Fibroblast of peridontal ligament (primary cell): ENCODE results near the gene HOXB8.

Experiments used
- DNase-seq: peaks from one replicate; pipeline ENCODE4 v3.0.0-alpha.2; 2010; ENCODE audit errors: extremely low read depth

HOXB8 gene

GRCh38 chr17:48624544-48625494 is 9.7 kb upstream of the HOXB8 start:
- no peak for DNase-seq

DNA sequence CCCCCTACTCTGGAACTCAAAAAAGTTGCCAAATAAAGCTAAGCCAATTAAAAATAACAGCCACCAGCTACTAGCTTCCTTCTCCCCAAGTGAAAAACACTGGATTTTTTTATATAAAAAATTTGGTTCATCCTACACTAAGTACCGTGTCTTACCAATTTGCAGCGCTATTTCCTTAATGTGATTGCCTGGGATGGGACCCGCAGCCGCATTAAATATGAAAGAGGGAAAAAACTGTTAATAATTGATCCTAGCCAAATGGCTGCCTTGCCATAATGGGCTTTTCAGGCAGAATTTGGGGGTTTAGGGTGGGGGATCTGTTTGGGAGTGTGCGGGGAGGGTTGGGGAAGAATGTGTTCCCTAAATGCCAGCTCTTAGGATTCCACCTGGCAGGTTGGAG is 9.0 kb upstream of the HOXB8 start:
- DNase-seq, result no peak

- no peak for DNase-seq
These were observed 8.5 kb upstream of the HOXB8 start for GRCh38 chr17:48623583-48623982.

DNA sequence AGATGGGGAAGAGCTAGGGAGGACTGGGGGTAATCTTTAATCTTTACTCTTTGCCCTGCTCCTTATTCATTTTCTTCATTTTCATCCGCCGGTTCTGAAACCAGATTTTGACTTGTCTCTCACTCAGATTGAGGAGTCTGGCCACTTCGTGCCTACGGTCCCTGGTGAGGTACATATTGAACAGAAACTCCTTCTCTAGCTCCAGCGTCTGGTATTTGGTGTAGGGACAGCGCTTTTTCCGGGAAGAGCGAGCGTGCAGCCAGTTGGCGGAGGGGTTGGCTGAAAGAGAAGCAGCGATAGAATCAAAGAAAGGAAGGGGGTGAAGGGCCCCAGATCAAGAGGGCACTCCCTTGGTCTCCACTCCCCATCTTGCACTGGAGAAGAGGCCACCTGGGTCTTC is 7.8 kb upstream of the HOXB8 start:
- DNase-seq, result no peak

DNA sequence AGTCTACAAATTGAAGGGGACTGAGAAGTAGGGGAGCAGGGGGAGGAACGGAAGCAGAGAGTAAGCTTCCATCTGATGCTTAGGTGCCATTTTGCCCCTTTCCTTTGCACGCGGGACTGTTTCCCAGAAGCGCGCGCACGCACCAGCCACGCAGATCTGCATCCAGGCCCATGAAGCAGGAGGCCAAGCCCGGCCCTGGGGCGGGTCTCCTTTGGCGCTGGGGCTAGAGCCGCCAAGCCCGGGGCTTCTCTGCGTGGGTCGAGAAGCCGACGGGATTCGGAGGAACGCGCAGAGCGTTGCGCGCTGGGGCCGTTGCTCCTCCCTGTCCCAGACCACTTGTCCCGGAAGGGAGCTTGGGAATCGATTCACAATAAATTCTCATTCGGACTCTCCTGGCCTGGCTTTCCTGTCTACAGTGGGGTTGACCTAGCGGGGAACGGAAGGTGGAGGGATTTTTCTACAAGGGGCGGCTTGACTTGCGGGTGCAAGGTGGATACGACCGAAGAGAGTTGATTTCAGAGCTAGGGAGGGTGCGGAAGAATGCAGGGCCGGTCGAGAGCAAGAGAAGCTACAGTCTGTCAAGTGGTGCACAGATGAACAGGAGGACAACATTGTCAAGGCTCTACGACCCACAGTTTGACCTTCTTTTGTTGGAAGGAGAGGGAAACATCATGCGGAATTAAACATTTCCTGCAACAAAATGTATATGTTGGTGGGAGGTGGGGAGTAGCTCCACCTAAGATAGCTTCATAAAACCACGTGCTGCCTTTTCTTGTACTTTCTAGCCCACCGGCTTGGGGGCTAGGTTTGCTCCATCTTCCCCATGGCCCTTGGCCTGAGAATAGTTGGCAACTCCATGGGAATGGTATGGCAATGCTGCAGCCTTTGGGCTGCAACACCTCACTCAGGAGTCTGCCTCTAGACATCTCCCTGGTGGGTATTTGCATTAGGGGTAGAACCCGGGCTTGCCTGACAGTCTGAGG is 6.6 kb upstream of the HOXB8 start:
- DNase-seq, result no peak

DNA sequence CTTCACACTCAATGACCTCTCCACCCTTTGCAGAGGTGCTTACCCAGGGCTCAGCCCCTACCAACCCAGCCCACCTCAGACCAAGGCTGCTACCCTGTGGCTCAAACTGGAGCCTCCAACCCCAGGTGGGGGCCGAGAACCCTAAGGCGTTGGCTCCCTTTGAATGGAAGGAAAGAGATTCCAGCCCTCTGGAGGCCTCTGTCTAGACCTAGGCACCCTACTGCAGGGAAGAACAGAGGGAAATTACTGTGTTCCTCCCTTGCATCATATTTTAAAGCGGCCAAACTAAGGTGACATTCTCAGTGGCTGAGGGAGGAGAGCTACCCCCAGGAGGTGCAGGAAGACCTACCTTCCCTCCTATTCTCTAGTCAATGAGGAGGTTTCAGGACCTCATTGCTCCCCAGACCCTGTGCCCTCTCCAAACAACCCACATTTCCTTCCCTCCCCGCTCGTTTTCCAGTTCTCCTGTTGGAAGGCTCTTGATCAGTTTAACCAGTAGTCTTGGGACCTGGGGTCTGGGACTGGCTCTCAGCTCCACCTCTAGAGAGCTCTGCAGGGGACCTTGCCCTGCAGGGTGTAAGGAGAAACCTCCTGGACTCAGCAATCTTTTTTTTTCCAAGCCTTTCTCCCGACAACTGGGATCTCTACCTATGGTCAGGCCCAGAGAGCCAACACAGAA is 5.5 kb upstream of the HOXB8 start:
- no peak for DNase-seq

DNA sequence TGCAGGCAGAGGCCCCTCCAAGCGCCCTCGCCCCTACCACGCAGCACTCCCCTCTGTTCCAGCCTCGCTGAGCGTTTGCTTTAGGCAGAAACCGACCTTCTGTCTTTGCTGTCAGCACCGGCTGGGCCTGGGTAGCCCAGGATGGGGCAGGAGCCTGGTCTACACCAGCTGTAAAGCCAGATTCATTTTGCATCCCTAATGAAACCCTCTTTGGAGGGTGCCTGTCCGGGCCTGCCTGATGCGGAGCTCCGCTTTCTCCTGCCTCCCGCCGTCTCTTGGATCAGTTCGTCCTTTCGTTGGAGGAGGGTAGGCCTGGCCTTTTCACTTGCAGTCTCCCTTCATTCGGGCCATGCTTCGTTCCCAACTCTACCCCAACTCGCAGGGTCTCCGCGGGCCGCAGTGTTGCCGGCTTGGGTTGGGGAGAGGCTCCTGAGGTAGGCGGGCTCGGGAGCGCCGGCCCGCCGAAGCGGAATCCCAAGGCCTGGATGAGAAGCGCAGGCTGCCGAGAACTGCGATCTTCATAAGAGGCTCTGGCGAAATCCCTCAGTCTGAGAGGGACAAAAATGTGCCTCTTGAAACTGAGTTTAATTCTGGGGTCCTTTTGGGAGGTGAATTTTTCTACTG is 4.8 kb upstream of the HOXB8 start:
- no peak for DNase-seq

DNA sequence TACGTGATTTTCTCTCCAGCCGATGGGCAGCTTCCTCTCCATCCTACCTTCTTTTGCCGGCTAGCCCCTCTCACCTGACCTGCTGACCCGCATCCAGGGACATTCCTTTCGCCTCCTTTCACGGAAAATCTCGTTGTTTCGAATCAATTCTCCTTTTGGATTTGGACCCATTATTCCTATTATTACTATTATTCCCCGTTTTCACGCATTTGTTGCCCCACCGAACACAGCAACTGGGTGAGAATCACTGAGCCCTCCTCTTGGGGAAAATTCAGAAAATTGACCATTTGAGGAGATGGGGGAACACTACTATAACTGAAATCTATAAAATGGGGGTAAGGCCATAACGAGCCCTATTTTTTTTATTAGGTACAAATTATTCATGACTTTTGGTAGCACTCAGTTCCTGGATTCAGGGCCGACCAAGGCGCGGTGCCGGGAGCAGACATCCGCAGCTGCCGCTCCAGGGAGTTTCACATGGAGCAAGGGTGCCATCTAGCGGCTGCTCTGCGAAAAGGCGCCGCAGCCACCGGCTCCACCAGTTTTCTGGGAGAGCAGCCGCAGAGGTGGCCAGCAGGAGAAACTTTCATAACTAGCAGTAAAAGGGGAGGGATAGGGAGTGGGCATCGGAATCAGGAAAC is 3.3 kb upstream of the HOXB8 start:
- DNase-seq, result peak; percentile 75

DNA sequence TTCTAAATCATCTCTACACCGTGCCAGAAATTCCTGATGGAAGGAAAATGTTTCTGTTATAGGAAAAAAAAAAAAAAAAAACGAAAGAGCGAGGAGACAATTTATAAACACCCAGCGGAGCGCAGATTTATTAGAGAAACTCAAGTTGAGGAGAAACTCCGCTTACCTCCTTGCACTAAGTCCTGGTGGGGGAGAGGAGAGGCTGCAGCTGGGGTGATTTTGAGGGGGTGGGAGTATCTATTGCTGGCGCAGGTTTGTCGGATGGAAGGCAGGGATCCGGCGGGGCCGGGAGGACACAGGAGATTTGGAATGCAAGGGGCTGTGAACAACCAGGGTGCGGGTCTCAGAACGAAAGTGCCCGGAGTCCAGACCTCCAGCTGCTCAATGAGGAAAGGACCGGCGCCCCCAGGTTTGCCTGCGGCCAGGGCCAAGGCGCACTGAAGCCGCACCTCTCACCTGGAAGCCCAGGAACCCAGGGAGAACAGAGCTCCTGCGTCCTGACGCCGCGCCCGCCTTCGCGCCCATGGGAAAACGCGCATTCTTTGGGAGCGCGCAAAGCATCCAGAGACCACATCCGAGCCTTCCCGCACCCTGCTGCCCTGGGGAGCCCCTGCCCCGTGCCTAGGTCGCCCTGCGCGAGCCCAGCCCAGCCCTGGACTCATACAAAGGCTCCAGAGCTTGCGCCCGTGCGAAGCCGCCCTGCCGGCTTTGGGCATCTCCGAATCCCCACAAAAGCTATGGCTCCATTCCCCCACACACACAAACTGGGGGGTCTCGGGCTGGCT is 2.6 kb upstream of the HOXB8 start:
- no peak for DNase-seq

- no peak for DNase-seq
These were observed 1.8 kb upstream of the HOXB8 start for GRCh38 chr17:48616717-48617470.

DNA sequence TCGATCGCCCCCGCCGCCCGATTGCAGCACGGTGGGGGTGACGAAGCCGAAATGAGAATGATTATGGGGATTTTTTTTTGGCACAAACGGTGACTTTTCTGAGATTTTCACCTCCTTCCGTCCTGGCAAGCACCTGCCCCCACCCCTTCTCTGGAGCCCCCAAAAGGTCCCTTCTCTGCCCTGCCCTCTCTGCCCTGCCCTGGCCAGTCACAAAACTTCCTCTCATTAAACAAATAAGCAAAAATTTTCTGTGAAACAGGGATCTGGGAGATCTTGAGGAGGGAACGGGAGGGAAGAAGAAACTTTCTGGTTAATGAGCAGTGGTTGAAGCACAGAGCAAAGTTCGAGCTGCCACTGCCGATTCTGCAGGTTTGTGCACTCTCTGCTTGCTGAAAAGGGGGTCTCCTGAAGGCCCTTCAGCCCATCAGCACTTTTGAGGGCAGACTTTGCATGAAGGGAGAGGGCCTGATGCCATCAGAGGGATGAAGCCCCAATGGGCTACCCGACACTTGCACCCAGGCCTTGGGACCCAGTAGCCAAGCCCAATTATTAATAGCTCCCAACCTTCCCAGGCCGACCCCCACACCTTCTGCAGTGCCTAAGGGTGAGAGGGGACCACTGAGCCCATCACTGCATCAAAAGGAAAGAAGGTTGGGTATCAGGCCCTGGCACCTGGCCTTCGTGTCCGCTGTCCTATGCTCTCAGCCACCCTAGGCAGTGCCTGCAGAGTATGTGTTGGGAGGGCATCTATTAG is 1.0 kb upstream of the HOXB8 start:
- DNase-seq, result no peak

GRCh38 chr17:48613862-48614694 is 1.0 kb downstream of the HOXB8 start:
- DNase-seq, result no peak

DNA sequence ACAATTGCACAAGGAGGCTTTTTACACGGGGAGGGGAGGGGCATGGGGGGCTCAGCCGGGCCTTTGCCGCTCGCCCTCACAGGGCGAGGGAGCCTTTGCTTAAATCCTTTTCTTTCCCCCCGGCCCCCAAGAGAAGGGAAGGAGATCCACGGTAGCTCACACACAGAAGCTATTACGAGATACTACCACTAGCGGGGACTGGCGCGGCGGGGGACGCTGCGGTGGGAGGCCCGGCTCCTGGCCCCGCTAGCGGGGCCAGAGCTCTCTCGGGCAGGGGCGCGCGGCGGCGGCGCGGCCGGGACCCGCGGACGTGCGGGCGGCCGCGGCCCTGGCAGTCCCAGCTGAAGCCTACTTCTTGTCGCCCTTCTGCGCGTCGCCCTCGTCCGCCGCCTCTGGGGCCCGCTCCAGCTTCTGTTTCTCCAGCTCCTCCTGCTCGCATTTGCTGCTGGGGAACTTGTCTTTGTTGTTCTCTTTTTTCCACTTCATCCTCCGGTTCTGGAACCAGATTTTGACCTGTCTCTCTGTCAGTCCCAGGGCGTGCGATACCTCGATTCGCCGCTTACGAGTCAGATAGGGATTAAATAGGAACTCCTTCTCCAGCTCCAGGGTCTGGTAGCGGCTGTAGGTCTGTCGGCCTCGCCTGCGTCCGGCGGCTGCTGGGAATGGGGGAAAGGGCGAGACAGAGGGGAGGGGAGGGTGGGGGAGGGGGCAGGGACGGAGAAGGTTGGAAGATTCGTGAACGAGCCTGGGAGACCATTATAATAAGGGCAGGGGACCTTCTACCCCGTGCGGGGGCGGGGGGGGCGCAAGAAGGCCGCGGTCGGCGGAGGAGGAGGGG is 2.0 kb downstream of the HOXB8 start:
- no peak for DNase-seq

DNA sequence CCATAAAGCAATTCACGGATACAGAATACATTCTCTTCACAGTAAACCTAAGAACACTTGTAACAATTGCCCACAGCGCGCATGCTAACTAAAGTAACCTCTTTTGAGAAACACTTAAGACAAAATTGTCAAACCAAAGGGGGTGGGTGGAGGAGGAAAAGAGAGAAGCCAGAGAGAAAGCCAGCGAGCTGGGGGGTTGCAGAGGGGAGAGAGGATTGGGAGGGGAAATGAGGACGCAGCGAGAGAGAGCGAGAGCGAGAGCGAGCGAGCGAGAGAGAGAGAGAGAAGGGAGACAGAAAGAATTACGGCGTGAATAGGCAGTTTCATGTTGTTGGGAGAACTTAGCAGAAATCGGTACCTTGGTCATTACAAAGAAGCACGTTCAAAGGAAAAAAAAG is 2.6 kb downstream of the HOXB8 start:
- DNase-seq, result no peak

GRCh38 chr17:48611681-48612455 is 3.2 kb downstream of the HOXB8 start:
- no peak for DNase-seq

GRCh38 chr17:48611213-48611612 is 3.9 kb downstream of the HOXB8 start:
- no peak for DNase-seq
